ENCODE data around the gene GPSM3. TPM values are rescaled to one million over a fixed set of nuclear protein-coding genes. Genes with fewer than 3 reads are reported as not detected.
"Not testable (repeated sequence)": the region's sequence is repeated elsewhere in the genome, so short reads cannot be mapped to it uniquely, and the experiment has no call there.

The GPSM3 gene
- total and polyA plus RNA-seq, 4 donors = 2.3 to 8.0 (median 6.3) TPM

DNA sequence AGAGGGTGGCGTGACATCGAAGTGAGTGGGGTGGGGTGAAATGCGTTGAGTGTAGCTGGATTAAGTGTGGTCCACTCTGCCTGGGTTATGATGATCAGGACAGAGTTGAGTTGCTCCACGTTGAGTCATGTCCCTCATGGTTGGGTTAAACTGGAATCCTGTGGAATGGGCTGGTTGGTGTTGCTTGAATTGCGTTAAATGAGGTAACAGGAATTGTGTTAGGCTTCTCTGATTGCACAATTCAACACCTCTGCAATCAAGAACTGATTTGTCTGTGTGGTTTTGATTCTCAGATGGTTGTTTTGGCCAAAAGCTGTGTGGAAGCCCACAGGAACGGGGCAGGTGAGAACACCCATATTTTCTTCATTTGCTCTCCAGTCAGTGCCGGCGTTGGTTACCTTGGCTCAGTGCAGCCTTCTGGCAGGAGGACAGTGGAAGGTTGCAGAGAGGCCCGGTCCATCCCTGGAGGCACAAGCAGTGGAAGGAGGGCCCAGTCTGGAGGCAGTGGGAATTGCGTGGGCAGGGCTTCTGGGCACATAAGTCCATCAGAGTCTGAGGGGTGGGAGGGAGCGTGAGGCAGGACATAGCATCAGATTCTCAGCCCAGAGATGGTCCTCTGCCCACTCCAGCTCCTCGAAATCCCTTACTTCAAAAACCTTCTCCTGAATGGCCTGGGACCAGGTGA, 19.8 kb upstream of the GPSM3 start:
- whole genome bisulfite sequencing = 85% methylated on average over 12 of the region's 12 CpGs

GRCh38 chr6:32211432-32211831, 19.0 kb upstream of the GPSM3 start:
- not testable (repeated sequence) for H3K27me3 ChIP-seq (ENCODE audit: control insufficient read depth in 4 of 4, insufficient read depth in 4 of 4, low read length in 3 of 4); H3K9ac ChIP-seq (ENCODE audit: low read depth in 1 of 2, low read length in 2 of 2); H3K4me3 ChIP-seq (ENCODE audit: low read depth in 1 of 3, low read length in 3 of 3); H3K27ac ChIP-seq (ENCODE audit: low read depth in 1 of 2, low read length in 2 of 2); H3K36me3 ChIP-seq (ENCODE audit: control insufficient read depth in 4 of 4, insufficient read depth in 3 of 4, low read depth in 1 of 4, low read length in 3 of 4); H3K9me3 ChIP-seq (ENCODE audit: control insufficient read depth in 4 of 4, low read length in 3 of 4); H3K4me1 ChIP-seq (ENCODE audit: control insufficient read depth in 4 of 4, insufficient read depth in 4 of 4, low read length in 3 of 4); DNase-seq (ENCODE audit: low spot score)
- 83% methylated on average over 4 of the region's 4 CpGs for WGBS

More for the DNA sequence above, 19.8 kb upstream of the GPSM3 start:
- Histone ChIP-seq H3K27me3 (ENCODE audit: control insufficient read depth in 4 of 4, insufficient read depth in 4 of 4, low read length in 3 of 4) (no peaks in the 10 kb centered on the region), H3K36me3 (ENCODE audit: control insufficient read depth in 4 of 4, insufficient read depth in 3 of 4, low read depth in 1 of 4, low read length in 3 of 4) (no peaks in the 10 kb centered on the region), H3K27ac (ENCODE audit: low read depth in 1 of 2, low read length in 2 of 2) (no peak overlapping the region), H3K4me3 (ENCODE audit: low read depth in 1 of 3, low read length in 3 of 3) (no peak overlapping the region), H3K4me1 (ENCODE audit: control insufficient read depth in 4 of 4, insufficient read depth in 4 of 4, low read length in 3 of 4) (no peaks in the 10 kb centered on the region), H3K9me3 (ENCODE audit: control insufficient read depth in 4 of 4, low read length in 3 of 4) (no peaks in the 10 kb centered on the region), H3K9ac (ENCODE audit: low read depth in 1 of 2, low read length in 2 of 2) (no peak overlapping the region)
- TF ChIP-seq JUND (IDR thresholded peaks at IDR 0.05) = no peak
- no peak for TF ChIP-seq EGR1 (IDR thresholded peaks at IDR 0.05; ENCODE audit: low read depth in 2 of 2)
- TF ChIP-seq, protein P1, sequence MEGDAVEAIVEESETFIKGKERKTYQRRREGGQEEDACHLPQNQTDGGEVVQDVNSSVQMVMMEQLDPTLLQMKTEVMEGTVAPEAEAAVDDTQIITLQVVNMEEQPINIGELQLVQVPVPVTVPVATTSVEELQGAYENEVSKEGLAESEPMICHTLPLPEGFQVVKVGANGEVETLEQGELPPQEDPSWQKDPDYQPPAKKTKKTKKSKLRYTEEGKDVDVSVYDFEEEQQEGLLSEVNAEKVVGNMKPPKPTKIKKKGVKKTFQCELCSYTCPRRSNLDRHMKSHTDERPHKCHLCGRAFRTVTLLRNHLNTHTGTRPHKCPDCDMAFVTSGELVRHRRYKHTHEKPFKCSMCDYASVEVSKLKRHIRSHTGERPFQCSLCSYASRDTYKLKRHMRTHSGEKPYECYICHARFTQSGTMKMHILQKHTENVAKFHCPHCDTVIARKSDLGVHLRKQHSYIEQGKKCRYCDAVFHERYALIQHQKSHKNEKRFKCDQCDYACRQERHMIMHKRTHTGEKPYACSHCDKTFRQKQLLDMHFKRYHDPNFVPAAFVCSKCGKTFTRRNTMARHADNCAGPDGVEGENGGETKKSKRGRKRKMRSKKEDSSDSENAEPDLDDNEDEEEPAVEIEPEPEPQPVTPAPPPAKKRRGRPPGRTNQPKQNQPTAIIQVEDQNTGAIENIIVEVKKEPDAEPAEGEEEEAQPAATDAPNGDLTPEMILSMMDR (IDR thresholded peaks at IDR 0.05; ENCODE audit: low read depth, low read length, missing input control) = no peak
- no peak for TF ChIP-seq HNF4G (IDR thresholded peaks at IDR 0.05)
- TF ChIP-seq TAF1 (conservative IDR thresholded peaks at IDR 0.05) = no peak
- TF ChIP-seq, protein P2, sequence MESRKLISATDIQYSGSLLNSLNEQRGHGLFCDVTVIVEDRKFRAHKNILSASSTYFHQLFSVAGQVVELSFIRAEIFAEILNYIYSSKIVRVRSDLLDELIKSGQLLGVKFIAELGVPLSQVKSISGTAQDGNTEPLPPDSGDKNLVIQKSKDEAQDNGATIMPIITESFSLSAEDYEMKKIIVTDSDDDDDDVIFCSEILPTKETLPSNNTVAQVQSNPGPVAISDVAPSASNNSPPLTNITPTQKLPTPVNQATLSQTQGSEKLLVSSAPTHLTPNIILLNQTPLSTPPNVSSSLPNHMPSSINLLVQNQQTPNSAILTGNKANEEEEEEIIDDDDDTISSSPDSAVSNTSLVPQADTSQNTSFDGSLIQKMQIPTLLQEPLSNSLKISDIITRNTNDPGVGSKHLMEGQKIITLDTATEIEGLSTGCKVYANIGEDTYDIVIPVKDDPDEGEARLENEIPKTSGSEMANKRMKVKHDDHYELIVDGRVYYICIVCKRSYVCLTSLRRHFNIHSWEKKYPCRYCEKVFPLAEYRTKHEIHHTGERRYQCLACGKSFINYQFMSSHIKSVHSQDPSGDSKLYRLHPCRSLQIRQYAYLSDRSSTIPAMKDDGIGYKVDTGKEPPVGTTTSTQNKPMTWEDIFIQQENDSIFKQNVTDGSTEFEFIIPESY (IDR thresholded peaks at IDR 0.05) = no peak
- TF ChIP-seq FOXA2 (IDR thresholded peaks at IDR 0.05) = no peak
- no peak for TF ChIP-seq YY1 (IDR thresholded peaks at IDR 0.05)
- no peak for TF ChIP-seq MAX (IDR thresholded peaks at IDR 0.05)
- no peak for TF ChIP-seq SP1 (IDR thresholded peaks at IDR 0.05)
- no peak for TF ChIP-seq RXRA (IDR thresholded peaks at IDR 0.05)
- TF ChIP-seq NR2F2 (IDR thresholded peaks at IDR 0.05) = no peak
- TF ChIP-seq HNF4A (conservative IDR thresholded peaks at IDR 0.05) = no peak
- TF ChIP-seq RAD21 (IDR thresholded peaks at IDR 0.05) = no peak
- DNase-seq (ENCODE audit: low spot score) = no peak

DNA sequence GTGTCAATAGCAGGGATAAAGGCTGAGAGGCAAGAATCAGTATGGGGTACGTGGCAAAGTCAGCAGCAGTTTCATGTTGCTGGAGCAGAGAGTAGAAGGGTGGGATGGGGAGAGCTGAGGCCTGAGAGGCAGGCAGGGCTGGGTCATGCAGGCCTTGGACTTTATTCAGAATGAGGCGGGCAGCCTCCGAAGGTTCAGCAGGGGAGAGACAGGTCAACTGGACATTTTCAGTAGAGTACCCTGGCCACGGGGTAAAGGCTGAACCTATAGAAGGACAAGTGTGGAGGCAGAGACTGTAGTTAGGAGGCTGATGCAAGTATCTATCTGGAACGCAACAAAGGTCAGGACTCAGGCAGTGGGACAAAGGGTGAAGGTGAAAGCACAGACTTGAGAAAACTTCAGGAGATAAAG, 17.8 kb upstream of the GPSM3 start:
- no peaks in the 10 kb centered on the region for H3K9me3 ChIP-seq (ENCODE audit: control insufficient read depth in 4 of 4, low read length in 3 of 4)
- no peaks in the 10 kb centered on the region for H3K4me1 ChIP-seq (ENCODE audit: control insufficient read depth in 4 of 4, insufficient read depth in 4 of 4, low read length in 3 of 4)
- H3K9ac ChIP-seq (ENCODE audit: low read depth in 1 of 2, low read length in 2 of 2) = no peak overlapping the region
- no peak overlapping the region for H3K27ac ChIP-seq (ENCODE audit: low read depth in 1 of 2, low read length in 2 of 2)
- H3K27me3 ChIP-seq (ENCODE audit: control insufficient read depth in 4 of 4, insufficient read depth in 4 of 4, low read length in 3 of 4) = no peaks in the 10 kb centered on the region
- no peak overlapping the region for H3K4me3 ChIP-seq (ENCODE audit: low read depth in 1 of 3, low read length in 3 of 3)
- no peaks in the 10 kb centered on the region for H3K36me3 ChIP-seq (ENCODE audit: control insufficient read depth in 4 of 4, insufficient read depth in 3 of 4, low read depth in 1 of 4, low read length in 3 of 4)
- DNase-seq (ENCODE audit: low spot score) = no peak
- 77% methylated on average over 5 of the region's 5 CpGs for WGBS
- TF ChIP-seq, protein P2 (IDR thresholded peaks at IDR 0.05) = no peak
- no peak for TF ChIP-seq JUND (IDR thresholded peaks at IDR 0.05)
- no peak for TF ChIP-seq REST (IDR thresholded peaks at IDR 0.05)
- TF ChIP-seq SP1 (IDR thresholded peaks at IDR 0.05) = no peak
- no peak for TF ChIP-seq FOXA2 (IDR thresholded peaks at IDR 0.05)
- TF ChIP-seq, protein P1 (IDR thresholded peaks at IDR 0.05; ENCODE audit: low read depth, low read length, missing input control) = no peak

Data from liver (tissue), 9 donors.